IMR-90 (cell line): Measurements from ENCODE around the gene TNFRSF13B. TPM values are rescaled to one million over a fixed set of nuclear protein-coding genes. Genes with fewer than 3 reads are reported as not detected.

Source experiments
- ATAC-seq: fragments of 200-7000 bp; cut with Tn5 transposase; 2 replicates; pipeline ENCODE4 v1.9.1; 2020; ENCODE audit warnings: low read depth, mild to moderate bottlenecking, moderate library complexity
- BruUV-seq: library from RNA; stranded (reverse); fragments of 400-500 nt; replicated peaks from 2 replicates; lab custom pipeline; 2021; lab: Mats Ljungman, UMichigan
- CTCF ChIA-PET: fragments of 300-600 bp; formaldehyde crosslinking; extraction: SDS; loops from one replicate; lab custom pipeline; 2021; ENCODE audit warnings: antibody characterized with exemption; lab: Yijun Ruan, JAX
- POLR2A ChIA-PET: fragments of 300-600 bp; sonication (Branson Sonifier 250); formaldehyde crosslinking; loops from one replicate; lab custom pipeline; 2022; ENCODE audit warnings: antibody characterized with exemption; ENCODE audit not compliant: unreplicated experiment; lab: Charles Lee
- DNase-seq: peaks from one replicate; pipeline ENCODE4 v3.0.0; 2013
- H2AFZ ChIP-seq: replicated peaks from 2 replicates; pipeline ENCODE3; 2013; ENCODE audit warnings: low read length, mild to moderate bottlenecking; ENCODE audit not compliant: poor library complexity
- H2AK5ac ChIP-seq: 2 replicates; pipeline ENCODE4 v1.6.1; 2013; ENCODE audit warnings: low read depth, low read length, inconsistent platforms
- H2AK9ac ChIP-seq: replicated peaks from 2 replicates; pipeline ENCODE3; 2013; ENCODE audit warnings: mild to moderate bottlenecking, low read depth, low read length, moderate library complexity; ENCODE audit not compliant: poor library complexity
- H2BK120ac ChIP-seq: 2 replicates; pipeline ENCODE4 v1.6.1; 2013; ENCODE audit warnings: low read depth, low read length, inconsistent platforms
- H2BK15ac ChIP-seq: 3 replicates; pipeline ENCODE4 v1.6.1; 2013; ENCODE audit warnings: low read depth, low read length, inconsistent platforms
- H2BK20ac ChIP-seq: 2 replicates; pipeline ENCODE4 v1.6.1; 2013; ENCODE audit warnings: low read depth, mild to moderate bottlenecking, inconsistent platforms, low read length, moderate library complexity
- H2BK5ac ChIP-seq: 2 replicates; pipeline ENCODE4 v1.6.1; 2013; ENCODE audit warnings: mild to moderate bottlenecking, low read depth, low read length, inconsistent platforms; ENCODE audit not compliant: poor library complexity, severe bottlenecking
- H3K14ac ChIP-seq: replicated peaks from 2 replicates; pipeline ENCODE4 v1.6.1; 2013; ENCODE audit warnings: low read depth, low read length, inconsistent platforms
- H3K18ac ChIP-seq: 2 replicates; pipeline ENCODE4 v1.6.1; 2013; ENCODE audit warnings: low read depth, low read length, control low read depth
- H3K23ac ChIP-seq: 2 replicates; pipeline ENCODE4 v1.6.1; 2013; ENCODE audit warnings: low read depth, low read length, inconsistent platforms
- H3K27ac ChIP-seq: 2 replicates; pipeline ENCODE4 v1.5.1; 2013; ENCODE audit warnings: mild to moderate bottlenecking, control low read depth, low read length; ENCODE audit not compliant: insufficient read depth
- H3K27me3 ChIP-seq: 2 replicates; pipeline ENCODE4 v1.6.1; 2013; ENCODE audit warnings: low read length; ENCODE audit not compliant: control insufficient read depth, insufficient read depth
- H3K36me3 ChIP-seq: 2 replicates; pipeline ENCODE4 v1.6.1; 2013; ENCODE audit warnings: low read length, mixed read lengths; ENCODE audit not compliant: control insufficient read depth, insufficient read depth
- H3K4ac ChIP-seq: 2 replicates; pipeline ENCODE4 v1.6.1; 2013; ENCODE audit warnings: low read depth, low read length, inconsistent platforms
- H3K4me1 ChIP-seq: 2 replicates; pipeline ENCODE4 v1.6.1; 2013; ENCODE audit warnings: low read length, mixed read lengths; ENCODE audit not compliant: control insufficient read depth, insufficient read depth
- H3K4me2 ChIP-seq: 2 replicates; pipeline ENCODE4 v1.6.1; 2013; ENCODE audit warnings: low read depth, mild to moderate bottlenecking, control low read depth, low read length, moderate library complexity
- H3K4me3 ChIP-seq: 2 replicates; pipeline ENCODE4 v1.5.1; 2013; ENCODE audit warnings: low read depth, mild to moderate bottlenecking, control low read depth, low read length, moderate library complexity; ENCODE audit not compliant: insufficient read depth
- H3K56ac ChIP-seq: 2 replicates; pipeline ENCODE4 v1.6.1; 2013; ENCODE audit warnings: low read length, inconsistent platforms; ENCODE audit not compliant: insufficient read depth; ENCODE audit errors: extremely low read depth
- H3K79me1 ChIP-seq, 2 experiments: 2 replicates each; pipeline ENCODE4 v1.6.1; 2013; ENCODE audit warnings: low read length in 2 of 2, inconsistent platforms in 1 of 2, low read depth in 1 of 2
- H3K9ac ChIP-seq: 2 replicates; pipeline ENCODE4 v1.6.1; 2013; ENCODE audit warnings: low read depth, low read length, control low read depth
- H3K9me1 ChIP-seq: 2 replicates; pipeline ENCODE4 v1.6.1; 2013; ENCODE audit warnings: low read length, inconsistent platforms; ENCODE audit not compliant: insufficient read depth
- H3K9me3 ChIP-seq: 2 replicates; pipeline ENCODE4 v1.6.1; 2013; ENCODE audit warnings: low read length; ENCODE audit not compliant: control insufficient read depth, insufficient read depth
- H4K20me1 ChIP-seq: 2 replicates; pipeline ENCODE4 v1.6.1; 2013; ENCODE audit warnings: low read length, inconsistent platforms; ENCODE audit not compliant: insufficient read depth
- H4K5ac ChIP-seq: 2 replicates; pipeline ENCODE4 v1.6.1; 2013; ENCODE audit warnings: mild to moderate bottlenecking, low read depth, low read length, control low read depth
- H4K8ac ChIP-seq, 2 experiments: 2 replicates each; pipeline ENCODE4 v1.6.1; 2013; ENCODE audit warnings: low read depth in 2 of 2, low read length in 2 of 2, control low read depth in 1 of 2, inconsistent platforms in 1 of 2
- H4K91ac ChIP-seq: 2 replicates; pipeline ENCODE4 v1.6.1; 2013; ENCODE audit warnings: low read depth, low read length, inconsistent platforms; ENCODE audit not compliant: insufficient read depth
- CEBPB ChIP-seq: IDR thresholded peaks from 2 replicates; pipeline ENCODE4 v1.6.1; 2012; ENCODE audit warnings: low read depth, low read length, improper control_type of control experiment
- CHD1 ChIP-seq: IDR thresholded peaks from 2 replicates; pipeline ENCODE4 v1.6.1; 2012; ENCODE audit warnings: low read depth, low read length, improper control_type of control experiment
- CTCF ChIP-seq: conservative IDR thresholded peaks from 2 replicates; pipeline ENCODE4 v1.5.1; 2012; ENCODE audit warnings: mild to moderate bottlenecking, low read depth, low read length, improper control_type of control experiment
- ELK1 ChIP-seq: fragments of 150-350 bp; IDR thresholded peaks from 2 replicates; pipeline ENCODE4 v1.6.1; 2016; ENCODE audit warnings: low read depth, mild to moderate bottlenecking, low read length, moderate library complexity, borderline replicate concordance
- MAFK ChIP-seq: IDR thresholded peaks from 2 replicates; pipeline ENCODE4 v1.6.1; 2012; ENCODE audit warnings: low read depth, low read length, improper control_type of control experiment
- MAZ ChIP-seq: IDR thresholded peaks from 2 replicates; pipeline ENCODE4 v1.6.1; 2012; ENCODE audit warnings: low read depth, mild to moderate bottlenecking, low read length, improper control_type of control experiment, moderate library complexity, borderline replicate concordance
- MXI1 ChIP-seq: IDR thresholded peaks from 2 replicates; pipeline ENCODE4 v1.6.1; 2012; ENCODE audit warnings: low read depth, mild to moderate bottlenecking, low read length, moderate library complexity, borderline replicate concordance
- RAD21 ChIP-seq: IDR thresholded peaks from 2 replicates; pipeline ENCODE4 v1.6.1; 2012; ENCODE audit warnings: low read length, improper control_type of control experiment
- RCOR1 ChIP-seq: IDR thresholded peaks from 2 replicates; pipeline ENCODE4 v1.6.1; 2012; ENCODE audit warnings: mild to moderate bottlenecking, low read length, improper control_type of control experiment; ENCODE audit not compliant: insufficient replicate concordance
- RFX5 ChIP-seq: IDR thresholded peaks from 2 replicates; pipeline ENCODE4 v1.8.0; 2012; ENCODE audit warnings: low read depth, mild to moderate bottlenecking, low read length, moderate library complexity
- SMC3 ChIP-seq: fragments of 150-350 bp; IDR thresholded peaks from 2 replicates; pipeline ENCODE4 v1.6.1; 2016; ENCODE audit warnings: low read depth, mild to moderate bottlenecking, antibody characterized with exemption, low read length, moderate library complexity
- USF2 ChIP-seq: fragments of 150-350 bp; IDR thresholded peaks from 2 replicates; pipeline ENCODE4 v1.6.1; 2017; ENCODE audit warnings: mild to moderate bottlenecking, antibody characterized with exemption, low read length, low read depth
- WGBS, 2 experiments: methylation state at CpG; one replicate each; pipeline versions ENCODE4 v1.1.5 to v1.1.7; 2013; ENCODE audit warnings: missing lambda C conversion rate in 2 of 2; ENCODE audit not compliant: insufficient read length in 1 of 2; ENCODE audit errors: extremely low coverage in 2 of 2; 5-methylcytosine and 5-hydroxymethylcytosine counted together
- dilution Hi-C: fragments of 300-500 bp; cut with HindIII; formaldehyde crosslinking; loops from one replicate; pipeline ENCODE4 v1.14.3; 2018; ENCODE audit warnings: low sequenced_read_pairs; ENCODE audit not compliant: unreplicated experiment
- in situ Hi-C: fragments of 300-500 bp; cut with MboI; formaldehyde crosslinking; loops from 3 replicates; pipeline ENCODE4 v1.14.3; 2019; ENCODE audit warnings: low sequenced_read_pairs, inconsistent platforms, mixed read lengths
- intact Hi-C: fragments of 100-400 bp; cut with micrococcal nuclease; formaldehyde crosslinking; loops from 2 replicates; pipeline ENCODE4 v1.10.0; 2022
- polyA plus RNA-seq, 3 experiments: library from polyadenylated mRNA; depleted of rRNA; stranded (reverse); fragments of >200 nt; gene quantifications; 2 replicates each; pipeline ENCODE4 v1.2.3, GENCODE V29; 2012; ENCODE audit warnings: low replicate concordance in 1 of 3
- total RNA-seq: library from RNA; depleted of rRNA; stranded (reverse); fragments of >200 nt; gene quantifications from 2 replicates; pipeline ENCODE4 v1.2.3, GENCODE V29; 2012

TNFRSF13B gene
- total and polyA plus RNA-seq, 2 of the 4 experiments (the other 2 are of a cell fraction): not detected

GRCh38 chr17:16923097-16923903 lies 48.6 kb downstream of the TNFRSF13B start:
- WGBS, 2 experiments: 74% methylated on average over 13 of the region's 17 CpGs; no CpG with 5 or more reads in 1 of the 2 experiments
- in situ Hi-C loops: no loop called here
- no peak overlapping the region for H2BK15ac ChIP-seq

More at GRCh38 chr17:16923097-16923903, 48.6 kb downstream of the TNFRSF13B start:
- Histone ChIP-seq H2BK5ac (no peak overlapping the region), H3K14ac (no peak overlapping the region), H3K4me3 (no peak overlapping the region), H4K20me1 (no peaks in the 10 kb centered on the region), H3K9me1 (no peaks in the 10 kb centered on the region), H4K91ac (no peak overlapping the region), H3K4me2 (no peak overlapping the region), H3K36me3 (no peaks in the 10 kb centered on the region), H3K56ac (no peak overlapping the region), H4K5ac (no peak overlapping the region), H2AK5ac (no peak overlapping the region), H2AFZ (no peak overlapping the region), H2AK9ac (no peak overlapping the region), H4K8ac (no peak overlapping the region), H3K18ac (no peak overlapping the region), H3K23ac (no peak overlapping the region), H3K27ac (no peak overlapping the region), H2BK120ac (no peak overlapping the region), H3K27me3 (peaks cover 24% of the 10 kb centered on the region), H3K9ac (no peak overlapping the region), H2BK20ac (no peak overlapping the region), H3K9me3 (no peaks in the 10 kb centered on the region), H3K79me1 (no peaks in the 10 kb centered on the region), H3K4me1 (no peaks in the 10 kb centered on the region), H3K4ac (no peak overlapping the region)
- dilution Hi-C loops (no loop called here), intact Hi-C loops (no loop called here)
- POLR2A ChIA-PET: no interaction called here
- ATAC-seq: no peak
- BruUV-seq: no TSS peak
- TF ChIP-seq MXI1: no peak
- no peak for TF ChIP-seq USF2
- no peak for TF ChIP-seq RAD21
- TF ChIP-seq MAFK: no peak
- TF ChIP-seq CTCF: no peak
- TF ChIP-seq SMC3: no peak
- TF ChIP-seq CHD1: no peak
- TF ChIP-seq MAZ: no peak
- TF ChIP-seq RFX5: no peak
- no peak for TF ChIP-seq CEBPB
- TF ChIP-seq ELK1: no peak
- TF ChIP-seq RCOR1: no peak
- CTCF ChIA-PET: no interaction called here
- no peak for DNase-seq
